ENCODE results near the gene GET4. TPM values are rescaled to one million over a fixed set of nuclear protein-coding genes. Genes with fewer than 3 reads are reported as not detected.
"Not testable (repeated sequence)": the region's sequence is repeated elsewhere in the genome, so short reads cannot be mapped to it uniquely, and the experiment has no call there.

Gene GET4
- total RNA-seq, 6 experiments from 2014 or later = 21.3 to 26.3 (median 25.5) TPM

DNA sequence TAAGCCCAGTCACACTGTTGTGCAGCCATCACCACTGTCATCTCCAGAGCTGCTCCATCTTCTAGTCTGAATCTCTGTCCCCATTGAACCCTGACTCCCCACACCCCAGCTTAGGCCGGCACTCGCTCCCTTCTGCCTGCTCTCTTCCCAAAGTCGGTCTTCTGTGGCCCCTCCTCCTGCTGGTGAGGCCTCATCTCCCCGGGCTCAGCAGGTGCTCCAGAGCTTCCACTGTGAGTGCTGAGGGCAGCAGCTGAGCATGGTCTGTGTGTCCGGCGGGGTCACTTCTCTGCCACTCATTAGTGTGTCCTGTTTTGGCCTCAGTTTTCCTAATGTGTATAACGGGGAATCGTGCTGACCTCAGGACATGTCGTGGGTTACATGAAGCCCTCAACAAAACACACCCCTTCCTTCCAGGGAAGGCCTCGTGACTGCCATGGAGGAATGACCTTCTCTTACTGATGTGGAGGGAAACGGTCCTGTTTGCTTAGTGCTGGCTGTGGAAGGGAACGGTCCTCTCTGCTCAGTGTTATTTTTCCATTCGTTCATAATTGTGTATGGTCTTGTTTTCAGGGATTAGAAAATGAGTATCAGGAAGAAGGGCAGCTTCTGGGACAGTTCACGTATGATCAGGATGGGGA is 4.3 kb upstream of the GET4 start:
- Mint-ChIP-seq H3K4me1 (ENCODE audit: low read depth) (peaks cover 21% of the 10 kb centered on the region), H3K27ac (peak overlapping the region; percentile 51; the same call in 1 of the 2 replicates), H3K36me3 (ENCODE audit: low read depth) (peaks cover 23% of the 10 kb centered on the region), H3K27me3 (ENCODE audit: insufficient read depth) (no peaks in the 10 kb centered on the region), H3K4me3 (no peak overlapping the region), H3K9me3 (no peaks in the 10 kb centered on the region)
- TF ChIP-seq, protein P1, sequence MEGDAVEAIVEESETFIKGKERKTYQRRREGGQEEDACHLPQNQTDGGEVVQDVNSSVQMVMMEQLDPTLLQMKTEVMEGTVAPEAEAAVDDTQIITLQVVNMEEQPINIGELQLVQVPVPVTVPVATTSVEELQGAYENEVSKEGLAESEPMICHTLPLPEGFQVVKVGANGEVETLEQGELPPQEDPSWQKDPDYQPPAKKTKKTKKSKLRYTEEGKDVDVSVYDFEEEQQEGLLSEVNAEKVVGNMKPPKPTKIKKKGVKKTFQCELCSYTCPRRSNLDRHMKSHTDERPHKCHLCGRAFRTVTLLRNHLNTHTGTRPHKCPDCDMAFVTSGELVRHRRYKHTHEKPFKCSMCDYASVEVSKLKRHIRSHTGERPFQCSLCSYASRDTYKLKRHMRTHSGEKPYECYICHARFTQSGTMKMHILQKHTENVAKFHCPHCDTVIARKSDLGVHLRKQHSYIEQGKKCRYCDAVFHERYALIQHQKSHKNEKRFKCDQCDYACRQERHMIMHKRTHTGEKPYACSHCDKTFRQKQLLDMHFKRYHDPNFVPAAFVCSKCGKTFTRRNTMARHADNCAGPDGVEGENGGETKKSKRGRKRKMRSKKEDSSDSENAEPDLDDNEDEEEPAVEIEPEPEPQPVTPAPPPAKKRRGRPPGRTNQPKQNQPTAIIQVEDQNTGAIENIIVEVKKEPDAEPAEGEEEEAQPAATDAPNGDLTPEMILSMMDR (IDR thresholded peaks at IDR 0.05) = no peak
- DNase-seq = no peak

DNA sequence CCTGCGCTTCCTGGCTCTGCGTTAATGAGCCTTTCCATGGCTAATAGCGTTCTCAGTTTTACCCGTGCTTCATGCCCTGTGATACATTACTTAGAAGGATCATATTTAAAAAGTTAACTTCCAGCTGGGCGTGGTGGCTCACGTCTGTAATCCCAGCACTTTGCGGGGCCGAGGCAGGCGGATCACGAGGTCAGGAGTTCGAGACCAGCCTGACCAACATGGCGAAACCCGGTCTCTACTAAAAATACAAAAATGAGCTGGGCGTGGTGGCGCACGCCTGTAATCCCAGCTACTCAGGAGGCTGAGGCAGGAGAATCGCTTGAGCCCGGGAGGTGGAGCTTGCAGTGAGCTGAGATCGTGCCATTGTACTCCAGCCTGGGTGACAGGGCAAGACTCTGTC is 3.7 kb upstream of the GET4 start:
- H3K9me3 Mint-ChIP-seq; H3K4me3 Mint-ChIP-seq; H3K27me3 Mint-ChIP-seq (ENCODE audit: insufficient read depth); DNase-seq; H3K27ac Mint-ChIP-seq: not testable (repeated sequence)
- H3K4me1 Mint-ChIP-seq (ENCODE audit: low read depth) = peaks cover 15% of the 10 kb centered on the region
- H3K36me3 Mint-ChIP-seq (ENCODE audit: low read depth) = peaks cover 23% of the 10 kb centered on the region

DNA sequence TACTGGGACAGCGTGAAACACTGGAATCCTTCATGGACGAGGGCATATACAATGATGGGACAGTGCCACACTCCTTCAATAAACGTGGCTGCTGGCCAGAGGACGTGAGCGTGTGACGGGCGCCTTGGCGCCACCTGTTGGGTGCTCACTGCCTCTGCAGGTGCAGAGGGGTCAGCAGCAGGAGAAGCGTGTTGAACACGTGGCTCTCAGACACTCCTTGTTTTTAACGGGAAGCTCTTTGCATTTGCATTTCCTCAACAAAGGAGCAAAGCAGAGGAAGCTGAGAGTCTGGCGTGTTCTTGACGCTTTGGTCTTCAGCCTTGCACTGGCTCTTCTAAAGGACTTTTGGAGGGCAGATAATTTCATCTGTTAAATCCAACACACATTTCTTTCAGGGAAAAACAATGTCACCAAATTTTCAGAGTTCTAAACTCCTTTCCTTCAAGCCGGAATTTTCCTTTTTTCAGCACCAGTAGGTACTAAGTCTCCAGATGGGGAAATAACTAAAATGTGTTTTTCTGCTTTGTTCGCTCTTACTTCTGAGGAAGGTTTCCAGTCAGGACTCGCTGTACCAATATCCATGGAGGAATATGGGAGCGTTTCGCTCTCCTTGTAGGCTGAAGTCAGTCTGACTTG is 2.9 kb upstream of the GET4 start:
- Mint-ChIP-seq H3K4me3 (no peak overlapping the region; the same call in 1 of the 2 replicates), H3K27me3 (ENCODE audit: insufficient read depth) (no peaks in the 10 kb centered on the region), H3K36me3 (ENCODE audit: low read depth) (peaks cover 23% of the 10 kb centered on the region), H3K27ac (peak overlapping the region; percentile 83), H3K4me1 (ENCODE audit: low read depth) (peaks cover 16% of the 10 kb centered on the region), H3K9me3 (no peaks in the 10 kb centered on the region)
- TF ChIP-seq, protein P1 (IDR thresholded peaks at IDR 0.05) = peak; percentile 94
- DNase-seq = peak; percentile 65

DNA sequence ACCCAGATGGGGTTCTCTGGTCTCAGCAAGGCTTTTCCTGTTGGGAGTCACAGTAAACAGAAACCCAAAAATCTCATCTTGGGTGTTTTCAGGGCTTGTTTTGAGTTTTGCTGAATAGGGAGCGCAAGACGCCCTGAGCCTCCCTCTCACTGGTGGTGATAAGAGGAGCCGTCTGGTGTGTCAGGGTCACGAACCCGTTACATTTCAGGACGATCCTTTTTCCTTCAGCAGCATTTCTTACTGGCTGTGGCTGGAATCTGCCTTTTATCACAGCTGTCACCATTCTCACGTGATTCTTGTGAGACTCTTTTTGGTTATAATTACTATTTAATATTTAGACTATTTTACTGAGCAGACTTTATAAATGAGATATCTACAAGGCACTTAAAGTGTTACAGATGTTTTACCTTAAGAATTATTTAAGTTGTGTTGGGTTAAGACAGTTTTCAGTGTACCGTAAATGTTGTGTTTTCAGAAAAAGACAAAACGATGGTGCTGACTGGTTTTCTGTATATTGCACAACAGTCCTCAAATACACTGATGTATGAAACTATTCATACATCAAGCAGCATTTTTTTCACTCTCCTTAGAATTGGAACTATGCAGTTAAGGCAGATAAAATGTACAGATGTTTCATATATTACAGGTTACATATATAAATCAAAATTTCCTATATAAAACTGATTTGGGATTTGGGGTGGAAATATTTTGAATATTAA is 2.2 kb upstream of the GET4 start:
- no peaks in the 10 kb centered on the region; the same call in 1 of the 2 replicates for H3K27me3 Mint-ChIP-seq (ENCODE audit: insufficient read depth)
- no peak for DNase-seq
- peak overlapping the region; percentile 83 for H3K27ac Mint-ChIP-seq
- H3K36me3 Mint-ChIP-seq (ENCODE audit: low read depth) = peaks cover 21% of the 10 kb centered on the region
- H3K4me3 Mint-ChIP-seq = no peak overlapping the region
- no peaks in the 10 kb centered on the region for H3K9me3 Mint-ChIP-seq
- peaks cover 19% of the 10 kb centered on the region for H3K4me1 Mint-ChIP-seq (ENCODE audit: low read depth)
- TF ChIP-seq, protein P1 (IDR thresholded peaks at IDR 0.05) = no peak

DNA sequence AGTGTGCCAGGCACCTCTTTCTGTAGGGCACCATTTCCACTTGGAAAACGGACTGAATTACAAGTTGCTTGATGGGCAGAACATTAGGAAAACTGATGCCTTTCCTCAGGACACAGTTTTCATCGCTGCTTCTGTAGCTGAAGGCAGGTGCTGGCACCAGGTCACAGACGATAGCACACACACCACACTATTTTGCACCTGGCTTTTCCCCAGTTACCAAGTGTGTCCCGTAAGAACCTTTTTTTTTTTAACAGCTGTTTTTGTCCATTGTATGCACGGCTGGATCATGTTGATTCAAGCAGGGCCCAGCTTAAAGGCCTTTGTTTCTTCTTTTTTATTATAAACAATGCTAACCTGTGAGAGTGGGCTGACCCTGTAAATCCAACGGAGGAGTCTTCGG is 1.3 kb upstream of the GET4 start:
- H3K4me3 Mint-ChIP-seq = no peak overlapping the region
- peaks cover 18% of the 10 kb centered on the region for H3K36me3 Mint-ChIP-seq (ENCODE audit: low read depth)
- no peak for DNase-seq
- TF ChIP-seq, protein P1 (IDR thresholded peaks at IDR 0.05) = no peak
- peak overlapping the region; percentile 21; the same call in 1 of the 2 replicates for H3K27ac Mint-ChIP-seq
- no peaks in the 10 kb centered on the region; the same call in 1 of the 2 replicates for H3K27me3 Mint-ChIP-seq (ENCODE audit: insufficient read depth)
- H3K9me3 Mint-ChIP-seq = no peaks in the 10 kb centered on the region
- peaks cover 21% of the 10 kb centered on the region for H3K4me1 Mint-ChIP-seq (ENCODE audit: low read depth)

Measured in HFFc6 (cell line).